HS-5 (cell line): ENCODE results near the gene OSGIN1.

Experiments used
- DNase-seq: peaks from one replicate; pipeline ENCODE4 v3.0.0-alpha.2; 2012; ENCODE audit warnings: low read depth

Gene OSGIN1

DNA sequence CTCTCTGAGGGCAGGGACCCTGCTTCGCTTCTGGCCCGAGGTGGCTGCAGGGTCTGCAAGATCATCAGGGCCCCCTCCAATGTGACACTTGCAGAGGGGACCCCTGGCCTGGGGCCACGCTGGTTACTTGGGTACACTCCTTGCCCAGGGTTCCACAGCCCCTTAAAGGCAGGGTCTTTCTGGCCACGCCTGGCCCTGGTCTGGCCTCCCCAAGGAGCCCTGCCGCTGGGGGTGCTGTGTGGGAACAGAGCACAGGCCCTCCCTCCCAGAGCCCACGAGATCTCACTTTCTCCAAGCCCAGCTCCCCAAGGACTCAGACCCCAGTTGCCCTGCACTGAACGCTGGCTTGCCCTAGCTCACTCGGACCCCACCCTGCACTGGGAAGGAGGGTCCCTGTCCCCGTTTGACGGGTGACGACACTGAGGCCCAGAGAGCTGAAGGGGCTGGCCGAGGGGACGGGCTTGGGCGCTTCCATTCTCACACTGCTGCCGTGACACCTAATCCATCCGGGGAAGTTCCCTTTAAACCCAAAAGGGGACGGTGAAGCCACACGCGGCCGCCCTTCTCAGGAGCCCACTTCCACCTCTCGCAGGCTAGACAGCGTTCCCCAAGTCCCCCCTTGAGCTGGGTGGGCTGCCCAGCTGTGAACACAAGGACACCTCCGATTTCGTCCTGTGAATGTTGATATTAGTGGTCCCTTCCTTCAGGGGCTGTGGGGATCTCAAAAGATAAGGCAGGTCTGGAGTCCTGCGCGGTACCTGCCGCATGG lies 26.9 kb upstream of the OSGIN1 start:
- DNase-seq: no peak

DNA sequence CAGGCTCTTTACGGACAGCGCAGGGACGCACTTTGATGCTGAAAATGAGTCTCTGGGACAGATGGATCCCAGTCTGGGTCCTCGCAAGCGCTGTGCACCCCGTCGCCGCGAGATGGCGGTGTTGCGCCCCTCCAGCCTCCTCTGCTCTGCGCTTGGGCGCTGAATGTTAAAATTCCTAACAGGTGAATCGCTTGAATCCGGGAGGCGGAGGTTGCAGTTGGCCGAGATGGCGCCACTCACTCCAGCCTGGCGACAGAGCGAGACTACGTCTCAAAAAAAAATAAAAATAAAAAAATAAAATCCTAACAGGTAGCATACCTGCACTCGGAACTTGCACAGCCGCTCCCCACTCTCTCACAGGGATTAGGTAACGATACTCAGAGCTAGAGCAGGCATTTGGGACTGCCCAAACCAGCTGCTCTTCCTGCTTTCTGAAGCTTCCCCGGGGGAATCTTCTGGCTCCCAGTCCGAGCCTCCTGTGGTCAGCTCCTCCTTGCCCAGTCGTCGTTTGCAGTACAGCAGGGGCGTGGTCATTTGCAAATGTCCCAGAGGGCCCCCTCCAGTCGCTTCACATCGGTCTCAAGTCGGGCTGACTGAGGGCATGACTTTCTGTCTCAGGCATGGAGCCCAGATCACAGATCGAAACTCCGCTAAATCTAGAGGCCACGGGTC lies 26.2 kb upstream of the OSGIN1 start:
- DNase-seq: peak; percentile 28

DNA sequence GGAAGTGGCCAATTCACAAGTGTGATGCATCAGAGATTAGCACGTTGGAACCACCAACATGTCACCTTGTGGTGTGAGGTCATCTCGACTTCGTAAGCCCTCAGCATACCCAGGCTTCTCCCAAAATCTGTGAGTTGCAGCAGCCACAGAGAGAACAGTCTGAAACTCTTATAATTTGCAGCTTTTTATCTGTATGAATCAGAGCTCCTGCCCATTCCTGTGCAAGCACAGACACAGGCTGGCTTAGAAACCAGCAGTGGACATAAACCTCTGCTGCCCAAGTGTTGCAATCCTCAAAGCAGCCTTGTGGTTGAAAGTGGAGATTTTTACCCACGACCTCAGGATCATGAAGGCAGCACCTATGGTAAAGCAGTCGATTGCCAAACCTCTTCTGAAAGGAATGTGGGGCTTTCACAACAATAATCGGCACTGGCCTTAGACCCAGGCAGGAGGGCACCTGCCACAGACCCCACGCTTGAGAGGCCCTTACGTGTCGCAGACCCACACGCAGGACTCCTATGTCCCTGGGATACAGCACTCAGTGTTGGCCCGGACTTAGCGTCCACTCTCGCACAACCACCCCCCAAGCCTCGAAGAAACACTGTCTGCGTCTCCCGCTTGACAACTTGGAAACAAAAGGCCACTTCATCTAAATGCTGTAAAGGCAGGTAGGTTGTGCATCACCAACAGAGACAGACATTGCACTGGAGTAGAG lies 24.5 kb upstream of the OSGIN1 start:
- DNase-seq: no peak

GRCh38 chr16:83929811-83930555 lies 23.1 kb upstream of the OSGIN1 start:
- DNase-seq: no peak

DNA sequence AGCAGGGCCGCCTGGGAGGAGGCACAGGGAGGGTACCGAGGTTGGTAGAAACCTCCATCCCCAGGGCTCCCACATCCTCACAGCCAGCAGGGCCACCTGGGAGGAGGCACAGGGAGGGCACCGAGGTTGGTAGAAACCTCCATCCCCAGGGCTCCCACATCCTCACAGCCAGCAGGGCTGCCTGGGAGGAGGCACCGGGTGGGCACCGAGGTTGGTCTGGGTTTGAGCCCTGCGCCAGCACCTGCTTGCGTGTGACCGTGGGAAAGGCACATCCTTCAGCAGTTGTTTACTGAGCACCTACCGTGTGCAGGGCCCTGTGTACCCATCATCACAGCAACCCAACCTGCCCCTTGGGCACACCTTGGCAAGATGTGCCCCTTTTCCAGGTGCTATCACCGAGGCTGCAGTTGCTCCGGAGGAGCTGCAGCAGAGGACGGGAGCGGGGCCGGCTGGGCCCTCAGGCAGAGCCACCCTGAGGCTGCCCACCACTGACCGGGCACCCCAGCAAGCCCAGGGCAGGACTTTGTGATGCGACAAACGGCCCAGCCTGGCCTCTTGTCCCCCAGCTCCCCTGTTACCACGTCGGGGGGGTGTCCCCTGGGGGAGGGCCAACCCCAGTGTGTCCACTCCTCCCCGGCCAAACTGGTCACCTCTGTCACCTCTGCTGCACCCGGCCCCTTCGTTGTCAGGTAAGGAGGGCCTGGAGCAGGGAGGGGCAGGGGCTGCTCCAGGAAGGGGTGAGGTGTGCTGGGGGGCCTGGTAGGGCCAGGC lies 22.1 kb upstream of the OSGIN1 start:
- no peak for DNase-seq

DNA sequence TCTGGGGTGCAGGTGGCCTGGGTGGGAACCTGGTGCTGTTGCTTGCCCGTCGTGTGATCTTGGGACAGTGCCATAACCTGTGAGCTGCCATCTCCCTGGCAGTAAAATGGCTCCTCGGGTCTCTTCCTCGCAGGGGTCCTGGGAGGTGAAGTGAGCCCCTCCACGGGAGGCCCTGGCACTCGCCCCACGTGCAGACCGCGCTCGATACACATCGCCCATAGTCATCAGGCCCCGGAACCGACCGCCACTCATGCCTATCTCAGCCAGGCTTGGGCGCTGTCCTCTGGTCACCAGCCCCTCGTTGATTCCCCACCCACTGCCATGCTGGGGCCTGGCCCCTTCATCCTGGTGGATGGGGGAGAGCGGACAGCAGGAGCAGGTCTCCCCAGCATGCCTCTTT lies 21.5 kb upstream of the OSGIN1 start:
- no peak for DNase-seq

- no peak for DNase-seq
Observed at GRCh38 chr16:83932304-83932703, 20.7 kb upstream of the OSGIN1 start.

DNA sequence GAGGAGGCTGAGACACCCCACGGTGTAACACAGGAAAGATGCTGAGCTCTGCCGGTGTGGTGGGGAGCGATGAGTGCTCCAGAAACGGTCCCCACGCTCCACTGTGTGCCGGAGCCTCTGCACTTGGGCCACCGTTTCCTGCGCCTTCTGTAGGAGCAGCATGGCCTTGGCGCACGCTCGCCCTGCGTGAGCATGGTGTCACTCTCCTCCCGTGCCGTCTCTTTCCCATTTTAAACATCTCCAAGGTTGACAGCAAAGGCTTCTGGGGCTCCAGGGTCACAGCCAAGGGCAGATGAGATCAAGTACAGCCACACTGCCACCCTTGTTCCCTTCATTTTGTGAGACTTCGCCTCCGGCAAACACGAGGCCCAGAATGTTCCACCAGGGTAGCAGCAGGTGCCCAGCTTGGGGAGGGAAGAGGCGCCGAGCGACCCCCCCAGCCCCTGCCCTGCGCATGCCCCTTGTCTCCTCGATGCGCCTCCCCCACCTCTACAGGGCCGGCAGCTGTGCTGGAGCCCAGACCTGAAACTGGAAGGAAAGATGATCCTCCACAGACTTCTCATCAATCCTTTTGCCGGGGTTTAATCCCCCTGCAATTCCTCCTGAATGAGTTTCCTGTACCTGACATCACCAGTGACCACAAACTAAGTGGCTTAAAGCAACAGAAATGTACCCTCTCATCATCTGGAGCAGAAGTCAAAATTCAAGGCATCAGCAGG lies 19.9 kb upstream of the OSGIN1 start:
- DNase-seq: no peak

DNA sequence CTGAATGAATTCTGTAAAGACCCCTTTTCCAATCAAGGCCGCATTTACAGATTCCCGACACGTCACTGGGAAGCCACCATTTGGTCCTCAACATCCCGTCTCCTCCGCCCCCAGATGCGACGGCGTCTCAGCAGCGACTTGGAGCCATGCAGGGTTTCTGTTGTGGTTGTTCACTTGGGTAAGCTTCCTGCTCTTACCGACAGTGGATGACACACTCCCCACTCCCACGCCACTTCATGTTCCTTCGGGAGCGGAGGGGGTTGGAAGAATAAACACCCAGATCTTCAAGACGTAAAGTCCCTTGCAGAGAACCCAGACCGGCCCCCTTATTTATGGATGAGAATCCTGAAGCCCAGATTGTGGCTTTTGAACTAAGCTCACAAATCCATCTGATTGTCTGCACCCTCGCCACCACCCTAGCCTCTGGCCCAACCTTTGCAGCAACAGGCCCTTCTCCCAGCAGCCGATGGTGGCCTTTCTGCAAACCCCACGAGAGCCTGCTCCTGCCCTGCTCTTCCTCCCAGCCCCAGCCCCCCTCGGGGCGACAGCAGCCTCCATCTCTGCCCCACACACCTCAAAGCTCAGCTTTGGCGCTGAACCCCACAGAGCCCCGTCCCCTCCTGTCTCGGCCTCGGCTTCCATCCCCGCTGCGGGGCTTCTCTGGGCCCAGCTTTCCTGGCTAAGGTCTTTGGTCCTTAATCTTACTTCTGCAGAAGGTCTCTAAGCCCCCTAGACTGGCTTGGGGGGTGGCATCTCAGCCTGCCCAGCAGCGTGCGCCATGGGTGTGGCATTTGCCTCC lies 19.0 kb upstream of the OSGIN1 start:
- no peak for DNase-seq

- DNase-seq: no peak
Observed at GRCh38 chr16:83934684-83934977, 18.4 kb upstream of the OSGIN1 start.

DNA sequence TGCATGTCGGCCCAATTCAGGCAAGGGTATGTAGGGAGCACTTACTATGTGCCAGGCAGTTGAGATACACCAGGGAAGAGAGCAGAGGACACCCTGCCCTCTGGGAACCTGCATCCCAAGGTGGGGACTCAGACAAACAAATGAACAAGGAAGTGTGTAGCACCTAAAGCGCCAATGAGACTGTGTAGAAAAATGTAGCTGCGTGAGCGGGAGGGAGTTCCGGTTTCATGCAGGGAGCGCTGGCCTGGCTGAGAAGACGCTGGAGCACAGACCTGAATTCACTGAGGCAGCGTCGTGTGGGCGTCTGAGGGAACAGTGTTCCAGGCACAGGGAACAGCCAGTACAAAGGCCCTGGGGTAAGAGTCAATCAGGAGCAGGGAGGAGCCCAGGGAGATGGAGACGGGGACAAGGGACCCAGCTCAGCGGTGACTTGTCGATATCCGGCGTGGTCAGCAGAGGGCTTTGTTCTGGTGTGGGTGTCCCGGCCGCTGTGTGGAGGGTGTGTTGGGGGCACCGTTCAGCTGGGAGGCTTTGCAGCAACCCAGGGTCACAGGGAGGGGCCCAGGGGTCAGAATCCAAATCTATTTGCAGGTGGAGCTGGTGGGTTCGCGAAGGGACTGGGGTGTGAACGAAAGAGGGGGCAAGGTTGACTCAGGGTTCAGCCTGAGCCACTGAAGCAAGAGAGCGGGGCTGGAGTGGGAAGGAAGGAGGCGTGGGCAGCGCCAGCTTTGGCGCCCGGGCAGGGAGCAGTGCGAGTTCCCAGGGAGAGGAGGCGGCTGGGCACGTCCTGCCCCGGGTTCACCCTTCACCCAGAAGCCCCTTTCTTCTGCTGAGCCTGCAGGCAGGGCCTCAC lies 17.8 kb upstream of the OSGIN1 start:
- no peak for DNase-seq

DNA sequence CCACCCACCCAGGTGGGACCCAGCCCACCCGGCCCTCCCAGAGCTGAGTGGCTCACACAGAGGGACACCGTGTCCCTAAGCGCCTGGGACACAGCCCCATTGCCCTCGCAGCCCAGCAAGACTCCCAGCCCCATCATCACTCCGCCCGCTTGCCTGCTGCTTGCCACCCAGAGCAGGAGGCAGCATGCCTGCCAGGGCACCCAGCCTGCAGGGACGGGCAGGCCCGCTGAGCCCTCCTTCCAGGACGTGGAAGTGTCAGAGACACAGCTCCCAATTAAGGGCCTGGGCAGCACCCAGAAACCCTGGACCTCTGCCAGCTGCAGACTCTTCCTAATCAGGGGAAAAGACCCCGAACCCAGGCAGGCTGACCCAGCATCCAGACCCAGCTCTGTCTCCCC lies 17.2 kb upstream of the OSGIN1 start:
- no peak for DNase-seq

GRCh38 chr16:83936581-83937165 lies 16.4 kb upstream of the OSGIN1 start:
- DNase-seq: no peak

DNA sequence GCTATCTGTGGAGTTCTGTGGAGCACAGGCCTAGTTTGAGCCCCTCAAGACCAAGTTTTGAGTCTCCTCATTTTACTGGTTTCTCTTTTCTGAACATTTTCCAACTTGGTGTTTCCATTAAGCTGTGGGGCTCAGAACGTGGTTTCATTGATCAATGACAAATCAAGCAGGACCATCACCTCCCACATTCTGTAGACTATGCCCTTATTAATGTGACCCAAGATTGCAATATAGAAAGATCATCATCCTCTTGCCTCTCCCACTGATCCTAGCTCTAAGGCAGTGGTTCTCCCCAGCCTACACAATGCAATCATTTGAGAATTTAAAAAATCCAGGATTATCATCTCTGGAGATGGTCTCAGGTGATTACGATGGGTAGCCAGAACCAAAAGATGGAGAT lies 15.8 kb upstream of the OSGIN1 start:
- DNase-seq: no peak

DNA sequence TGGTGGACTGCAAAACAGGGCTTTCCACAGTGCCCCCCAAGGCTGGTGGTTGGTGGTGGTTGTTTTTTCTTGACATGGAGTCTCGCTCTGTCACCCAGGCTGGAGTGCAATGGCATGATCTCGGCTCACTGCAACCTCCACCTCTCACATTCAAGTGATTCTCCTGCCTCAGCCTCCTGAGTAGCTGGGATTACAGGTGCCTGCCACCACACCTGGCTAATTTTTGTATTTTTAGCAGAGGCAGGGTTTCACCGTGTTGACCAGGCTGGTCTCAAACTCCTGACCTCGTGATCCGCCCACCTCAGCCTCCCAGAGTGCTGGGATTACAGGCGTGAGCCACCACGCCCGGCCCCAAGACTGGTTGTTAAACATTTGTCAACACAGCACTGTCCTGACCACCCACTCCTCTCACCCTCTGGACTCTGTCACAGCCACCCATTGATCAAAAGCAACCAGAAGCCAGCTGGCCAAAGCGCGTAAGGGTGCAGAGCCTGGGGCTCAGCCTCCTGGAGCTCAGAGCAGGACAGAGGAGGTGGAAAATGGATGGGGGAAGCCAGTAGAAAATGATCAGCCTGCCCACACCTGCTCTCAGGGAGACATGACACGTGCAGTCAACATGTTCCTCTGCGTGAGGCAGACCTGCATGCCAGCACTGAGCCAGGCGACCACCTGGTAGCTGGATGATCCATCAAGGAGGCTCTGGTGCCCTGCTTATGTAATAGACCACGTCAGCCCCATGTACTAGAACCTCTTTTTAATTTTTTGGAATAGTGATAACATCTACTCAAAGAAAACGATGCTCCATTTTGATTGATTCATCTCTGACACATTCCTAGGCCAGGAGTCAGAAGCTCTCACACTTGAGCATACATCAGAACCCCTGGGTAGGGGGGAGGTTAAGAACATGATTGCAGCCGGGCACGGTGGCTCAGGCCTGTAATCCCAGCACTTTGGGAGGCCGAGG lies 14.8 kb upstream of the OSGIN1 start:
- DNase-seq: no peak

- no peak for DNase-seq
Observed at GRCh38 chr16:83939266-83939855, 13.7 kb upstream of the OSGIN1 start.

DNA sequence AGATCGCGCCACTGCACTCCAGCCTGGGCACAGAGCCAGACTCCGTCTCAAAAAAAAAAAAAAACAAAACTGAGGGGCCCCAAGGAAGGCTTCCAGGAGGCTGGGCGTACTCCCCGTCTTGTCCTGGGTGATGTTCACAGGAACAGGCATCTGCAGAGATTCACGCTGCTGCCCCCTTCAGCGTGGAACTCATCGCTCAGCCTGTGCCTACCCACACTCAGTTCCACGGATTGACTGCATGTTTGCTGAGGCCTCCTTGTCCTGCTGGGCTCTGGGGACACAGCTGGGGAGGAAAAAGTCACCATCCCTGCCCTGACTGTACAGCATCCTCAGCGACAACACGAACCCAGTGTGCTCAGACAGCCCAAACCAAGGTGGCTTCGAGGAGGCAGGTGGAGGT lies 12.9 kb upstream of the OSGIN1 start:
- DNase-seq: no peak
